MM.1S (cell line): Measurements from ENCODE around the gene LSAMP.

ENCODE experiments used
- EZH2 ChIP-seq: fragments of 300-600 bp; sonication (generic); optimal IDR thresholded peaks from 2 replicates; pipeline ENCODE3; 2017; ENCODE audit warnings: low read depth, mild to moderate bottlenecking, antibody characterized with exemption, low read length, mixed read lengths
- EZH2phosphoT487 ChIP-seq: fragments of 300-600 bp; sonication (generic); IDR thresholded peaks from 2 replicates; pipeline ENCODE4 v1.6.1; 2018; ENCODE audit warnings: antibody characterized with exemption, low read length
- TF ChIP-seq, protein P1 (sequence below): fragments of 300-600 bp; sonication (generic); IDR thresholded peaks from 2 replicates; pipeline ENCODE4 v1.5.1; 2016; ENCODE audit warnings: antibody characterized with exemption, low read length, mixed read lengths

DNA sequence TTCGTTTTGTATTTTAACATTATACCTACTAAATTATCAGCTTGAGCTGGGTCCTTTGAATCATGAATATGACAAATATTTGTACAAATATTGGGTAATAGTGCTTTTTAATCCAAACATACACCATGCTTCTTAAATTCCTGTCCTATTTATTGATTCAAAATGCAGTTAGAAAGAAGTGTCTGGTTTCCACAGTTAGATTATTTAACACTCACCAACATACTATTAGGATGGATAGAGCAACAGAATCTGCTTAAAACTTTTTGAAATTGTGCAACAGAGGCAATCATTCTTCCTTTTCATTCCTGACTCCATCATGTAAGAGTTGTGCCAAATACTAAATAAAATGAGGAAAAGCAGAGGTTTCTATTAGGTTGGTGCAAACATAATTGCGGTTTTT is 281.2 kb downstream of the LSAMP start:
- TF ChIP-seq, protein P1, sequence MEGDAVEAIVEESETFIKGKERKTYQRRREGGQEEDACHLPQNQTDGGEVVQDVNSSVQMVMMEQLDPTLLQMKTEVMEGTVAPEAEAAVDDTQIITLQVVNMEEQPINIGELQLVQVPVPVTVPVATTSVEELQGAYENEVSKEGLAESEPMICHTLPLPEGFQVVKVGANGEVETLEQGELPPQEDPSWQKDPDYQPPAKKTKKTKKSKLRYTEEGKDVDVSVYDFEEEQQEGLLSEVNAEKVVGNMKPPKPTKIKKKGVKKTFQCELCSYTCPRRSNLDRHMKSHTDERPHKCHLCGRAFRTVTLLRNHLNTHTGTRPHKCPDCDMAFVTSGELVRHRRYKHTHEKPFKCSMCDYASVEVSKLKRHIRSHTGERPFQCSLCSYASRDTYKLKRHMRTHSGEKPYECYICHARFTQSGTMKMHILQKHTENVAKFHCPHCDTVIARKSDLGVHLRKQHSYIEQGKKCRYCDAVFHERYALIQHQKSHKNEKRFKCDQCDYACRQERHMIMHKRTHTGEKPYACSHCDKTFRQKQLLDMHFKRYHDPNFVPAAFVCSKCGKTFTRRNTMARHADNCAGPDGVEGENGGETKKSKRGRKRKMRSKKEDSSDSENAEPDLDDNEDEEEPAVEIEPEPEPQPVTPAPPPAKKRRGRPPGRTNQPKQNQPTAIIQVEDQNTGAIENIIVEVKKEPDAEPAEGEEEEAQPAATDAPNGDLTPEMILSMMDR, result no peak
- no peak for TF ChIP-seq EZH2
- TF ChIP-seq EZH2phosphoT487, result no peak
